ENCODE data around the gene ABLIM1.

DNA sequence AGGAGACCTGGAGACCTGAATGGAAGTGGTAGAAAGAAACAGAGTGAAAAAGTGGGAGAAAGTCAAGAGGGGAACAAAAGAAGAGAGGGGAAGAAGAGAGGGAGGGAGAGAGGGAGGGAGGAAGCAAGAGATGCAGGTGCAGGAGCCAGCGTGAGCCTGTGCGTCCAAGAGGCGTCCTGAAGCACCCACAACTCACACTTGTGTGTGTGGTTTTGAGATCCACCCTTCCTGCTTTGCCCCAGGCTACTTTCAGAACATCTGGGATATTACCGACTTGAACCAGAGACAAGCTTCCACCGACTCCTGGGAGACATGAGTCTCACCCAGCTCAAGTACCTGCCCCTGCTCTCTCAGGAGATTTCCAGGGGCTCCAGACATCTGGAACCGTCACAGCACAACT lies 263.5 kb downstream of the ABLIM1 start:
- TF ChIP-seq, protein P1, sequence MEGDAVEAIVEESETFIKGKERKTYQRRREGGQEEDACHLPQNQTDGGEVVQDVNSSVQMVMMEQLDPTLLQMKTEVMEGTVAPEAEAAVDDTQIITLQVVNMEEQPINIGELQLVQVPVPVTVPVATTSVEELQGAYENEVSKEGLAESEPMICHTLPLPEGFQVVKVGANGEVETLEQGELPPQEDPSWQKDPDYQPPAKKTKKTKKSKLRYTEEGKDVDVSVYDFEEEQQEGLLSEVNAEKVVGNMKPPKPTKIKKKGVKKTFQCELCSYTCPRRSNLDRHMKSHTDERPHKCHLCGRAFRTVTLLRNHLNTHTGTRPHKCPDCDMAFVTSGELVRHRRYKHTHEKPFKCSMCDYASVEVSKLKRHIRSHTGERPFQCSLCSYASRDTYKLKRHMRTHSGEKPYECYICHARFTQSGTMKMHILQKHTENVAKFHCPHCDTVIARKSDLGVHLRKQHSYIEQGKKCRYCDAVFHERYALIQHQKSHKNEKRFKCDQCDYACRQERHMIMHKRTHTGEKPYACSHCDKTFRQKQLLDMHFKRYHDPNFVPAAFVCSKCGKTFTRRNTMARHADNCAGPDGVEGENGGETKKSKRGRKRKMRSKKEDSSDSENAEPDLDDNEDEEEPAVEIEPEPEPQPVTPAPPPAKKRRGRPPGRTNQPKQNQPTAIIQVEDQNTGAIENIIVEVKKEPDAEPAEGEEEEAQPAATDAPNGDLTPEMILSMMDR (conservative IDR thresholded peaks at IDR 0.05; ENCODE audit: low read depth, low read length), result no peak
- no peak for TF ChIP-seq EZH2 (IDR thresholded peaks at IDR 0.05; ENCODE audit: borderline replicate concordance, low read depth, low read length, poor library complexity, severe bottlenecking)
